Measurements from ENCODE around the gene GINS3.

DNA sequence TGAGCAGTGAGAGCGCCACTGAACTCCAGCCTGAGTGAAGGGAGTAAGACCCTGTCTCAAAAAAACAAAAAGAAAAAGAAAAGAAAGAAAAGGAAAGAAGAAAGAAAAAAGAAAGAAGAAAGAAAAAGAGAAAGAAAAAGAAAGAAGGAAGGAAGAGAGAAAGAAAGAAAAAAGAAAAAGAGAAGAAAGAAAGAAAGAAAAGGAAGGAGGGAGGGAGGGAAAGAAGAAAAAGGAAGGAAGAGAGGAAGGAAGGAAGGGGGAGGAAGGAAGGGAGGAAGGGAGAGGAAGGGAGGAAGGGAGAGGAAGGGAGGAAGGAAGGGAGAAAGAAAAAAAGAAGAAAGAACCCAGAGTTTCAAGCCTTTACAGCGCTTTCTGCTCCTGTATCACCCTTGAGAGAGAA is 19.1 kb downstream of the GINS3 start:
- TF ChIP-seq, protein P1, sequence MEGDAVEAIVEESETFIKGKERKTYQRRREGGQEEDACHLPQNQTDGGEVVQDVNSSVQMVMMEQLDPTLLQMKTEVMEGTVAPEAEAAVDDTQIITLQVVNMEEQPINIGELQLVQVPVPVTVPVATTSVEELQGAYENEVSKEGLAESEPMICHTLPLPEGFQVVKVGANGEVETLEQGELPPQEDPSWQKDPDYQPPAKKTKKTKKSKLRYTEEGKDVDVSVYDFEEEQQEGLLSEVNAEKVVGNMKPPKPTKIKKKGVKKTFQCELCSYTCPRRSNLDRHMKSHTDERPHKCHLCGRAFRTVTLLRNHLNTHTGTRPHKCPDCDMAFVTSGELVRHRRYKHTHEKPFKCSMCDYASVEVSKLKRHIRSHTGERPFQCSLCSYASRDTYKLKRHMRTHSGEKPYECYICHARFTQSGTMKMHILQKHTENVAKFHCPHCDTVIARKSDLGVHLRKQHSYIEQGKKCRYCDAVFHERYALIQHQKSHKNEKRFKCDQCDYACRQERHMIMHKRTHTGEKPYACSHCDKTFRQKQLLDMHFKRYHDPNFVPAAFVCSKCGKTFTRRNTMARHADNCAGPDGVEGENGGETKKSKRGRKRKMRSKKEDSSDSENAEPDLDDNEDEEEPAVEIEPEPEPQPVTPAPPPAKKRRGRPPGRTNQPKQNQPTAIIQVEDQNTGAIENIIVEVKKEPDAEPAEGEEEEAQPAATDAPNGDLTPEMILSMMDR (IDR thresholded peaks at IDR 0.05; ENCODE audit: insufficient read depth, low read length) = no peak
- TF ChIP-seq POLR2AphosphoS5 (IDR thresholded peaks at IDR 0.05; ENCODE audit: low read depth) = no peak

All from HL-60 (cell line).